ENCODE data around the gene DUSP10.

DNA sequence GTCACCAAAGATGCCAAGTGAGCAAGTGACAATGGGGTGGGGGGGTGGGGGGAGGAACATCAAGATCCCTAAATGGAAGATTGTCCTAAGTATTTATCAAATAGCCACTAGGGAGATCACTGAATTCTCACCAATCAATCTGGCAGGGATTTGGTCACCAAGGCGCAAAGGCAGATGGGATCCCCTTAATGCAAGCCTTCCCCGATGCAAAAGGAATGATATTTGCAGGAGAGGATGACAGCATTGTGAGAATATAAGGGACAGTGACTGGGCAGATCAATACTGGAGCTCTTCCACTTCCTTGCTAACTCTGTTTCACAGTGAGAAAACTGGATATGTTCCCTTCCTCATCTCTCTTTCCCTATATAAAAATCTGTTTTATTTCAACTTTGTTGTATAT is 40.9 kb downstream of the DUSP10 start:
- TF ChIP-seq POLR2A (IDR thresholded peaks at IDR 0.05) (no peak), CTCF (IDR thresholded peaks at IDR 0.05 in 4 of 5, conservative IDR thresholded peaks at IDR 0.05 in 1 of 5) (no peak)
